Neural cell (in vitro differentiated cells): ENCODE results near the gene CHTF8. TPM values are rescaled to one million over a fixed set of nuclear protein-coding genes. Genes with fewer than 3 reads are reported as not detected.

Experiments
- H2AFZ ChIP-seq: fragments of 200-600, 300-800 bp; sonication (generic), shearing (Covaris generic); 2 replicates; pipeline ENCODE4 v1.6.0; 2014; ENCODE audit warnings: low read depth, mild to moderate bottlenecking, antibody characterized with exemption, low read length, moderate library complexity
- H3F3A ChIP-seq: fragments of 200-600 bp; shearing (Covaris generic); 2 replicates; pipeline ENCODE4 v1.6.1; 2016; ENCODE audit warnings: mild to moderate bottlenecking, moderate library complexity, mixed read lengths, antibody characterized with exemption, low read length; ENCODE audit not compliant: insufficient read depth, poor library complexity, severe bottlenecking
- H3K27ac ChIP-seq: fragments of 200-600, 300-800 bp; sonication (generic), shearing (Covaris generic); 2 replicates; pipeline ENCODE4 v1.5.1; 2014; ENCODE audit warnings: mild to moderate bottlenecking, low read length, moderate library complexity
- H3K27me3 ChIP-seq: fragments of 300-800, 200-600 bp; sonication (generic), shearing (Covaris generic); 2 replicates; pipeline ENCODE4 v1.6.0; 2014; ENCODE audit warnings: mild to moderate bottlenecking, low read depth, low read length, moderate library complexity; ENCODE audit not compliant: insufficient read depth
- H3K36me3 ChIP-seq: fragments of 300-800, 200-600 bp; sonication (generic), shearing (Covaris generic); 2 replicates; pipeline ENCODE4 v1.5.1; 2014; ENCODE audit warnings: mild to moderate bottlenecking, antibody characterized with exemption, low read length, moderate library complexity; ENCODE audit not compliant: insufficient read depth
- H3K4me2 ChIP-seq: fragments of 300-800, 200-600 bp; sonication (generic), shearing (Covaris generic); 2 replicates; pipeline ENCODE4 v1.6.0; 2014; ENCODE audit warnings: mild to moderate bottlenecking, low read length
- H3K4me3 ChIP-seq: fragments of 300-800, 200-600 bp; sonication (generic), shearing (Covaris generic); 2 replicates; pipeline ENCODE4 v1.5.1; 2014; ENCODE audit warnings: mild to moderate bottlenecking, low read length, moderate library complexity
- H3K79me2 ChIP-seq: fragments of 200-600 bp; shearing (Covaris generic); replicated peaks from 2 replicates; pipeline ENCODE4 v1.6.0; 2014; ENCODE audit warnings: mild to moderate bottlenecking, low read length, moderate library complexity; ENCODE audit not compliant: insufficient read depth
- H3K9ac ChIP-seq: fragments of 300-800, 200-600 bp; sonication (generic), shearing (Covaris generic); 2 replicates; pipeline ENCODE4 v1.6.1; 2016; ENCODE audit warnings: mild to moderate bottlenecking, low read length, mixed read lengths
- H3K9me2 ChIP-seq: fragments of 200-600 bp; shearing (Covaris generic); 2 replicates; pipeline ENCODE4 v1.6.1; 2016; ENCODE audit warnings: mild to moderate bottlenecking, low read length, mixed read lengths; ENCODE audit not compliant: insufficient read depth
- H3K9me3 ChIP-seq: fragments of 200-600, 300-800 bp; sonication (generic), shearing (Covaris generic); 2 replicates; pipeline ENCODE4 v1.6.1; 2016; ENCODE audit warnings: mild to moderate bottlenecking, mixed run types, low read length, moderate library complexity, mixed read lengths
- H4K20me1 ChIP-seq: fragments of 200-600 bp; shearing (Covaris generic); 2 replicates; pipeline ENCODE4 v1.6.1; 2016; ENCODE audit warnings: mild to moderate bottlenecking, mixed run types; ENCODE audit not compliant: insufficient read depth
- EP300 ChIP-seq: fragments of 450-650 bp; conservative IDR thresholded peaks from 2 replicates; pipeline ENCODE4 v1.6.1; 2014; ENCODE audit warnings: antibody characterized with exemption, mild to moderate bottlenecking, moderate library complexity; ENCODE audit not compliant: poor library complexity, severe bottlenecking
- EZH2 ChIP-seq: fragments of 200-600, 300-800 bp; shearing (Covaris generic), sonication (generic); IDR thresholded peaks from 2 replicates; pipeline ENCODE4 v1.6.1; 2014; ENCODE audit warnings: antibody characterized with exemption, low read length, borderline replicate concordance, mild to moderate bottlenecking; ENCODE audit not compliant: insufficient read depth, poor library complexity, severe bottlenecking
- MXI1 ChIP-seq: fragments of 450-650 bp; conservative IDR thresholded peaks from 2 replicates; pipeline ENCODE4 v1.6.1; 2014; ENCODE audit warnings: antibody characterized with exemption, mild to moderate bottlenecking; ENCODE audit not compliant: poor library complexity, severe bottlenecking
- POLR2AphosphoS5 ChIP-seq: IDR thresholded peaks from 2 replicates; pipeline ENCODE4 v1.6.1; 2012
- RAD21 ChIP-seq: fragments of 450-650 bp; conservative IDR thresholded peaks from 2 replicates; pipeline ENCODE4 v1.6.1; 2014; ENCODE audit warnings: antibody characterized with exemption, mild to moderate bottlenecking, moderate library complexity
- SMC3 ChIP-seq: fragments of 450-650 bp; conservative IDR thresholded peaks from 2 replicates; pipeline ENCODE4 v1.6.1; 2014; ENCODE audit warnings: antibody characterized with exemption, mild to moderate bottlenecking, moderate library complexity; ENCODE audit not compliant: poor library complexity
- TAF1 ChIP-seq: IDR thresholded peaks from 2 replicates; pipeline ENCODE4 v1.6.1; 2012; ENCODE audit warnings: low read depth
- polyA plus RNA-seq: library from polyadenylated mRNA; depleted of rRNA; stranded (reverse); fragments of >200 nt; gene quantifications from 2 replicates; pipeline ENCODE4 v1.2.3, GENCODE V29; 2014
- TF ChIP-seq, protein P1 (sequence below): fragments of 450-650 bp; IDR thresholded peaks from 2 replicates; pipeline ENCODE4 v1.5.1; 2014; ENCODE audit warnings: antibody characterized with exemption, mild to moderate bottlenecking, moderate library complexity; ENCODE audit not compliant: poor library complexity, severe bottlenecking
- TF ChIP-seq, protein P2 (sequence below): IDR thresholded peaks from 2 replicates; pipeline ENCODE4 v1.6.1; 2012; ENCODE audit warnings: borderline replicate concordance

The CHTF8 gene
- polyA plus RNA-seq, 1 donor from 2014 or later: 109 TPM

DNA sequence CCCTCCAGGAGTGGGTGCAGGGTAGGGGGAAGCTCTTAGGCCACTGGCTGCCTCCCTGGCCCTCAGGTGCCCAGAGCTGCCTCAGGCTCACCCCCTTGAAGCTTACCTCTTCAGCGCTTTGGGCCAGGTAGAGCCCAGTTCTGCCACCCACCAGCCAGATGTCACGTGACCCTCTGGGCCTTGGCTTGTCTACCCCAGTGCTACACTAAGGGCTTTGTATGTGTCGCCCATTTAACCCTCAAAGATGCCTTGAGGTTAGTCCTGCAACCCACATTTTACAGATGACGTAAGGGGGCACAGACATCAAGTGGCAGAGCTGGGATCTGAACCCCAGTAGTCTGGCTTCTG is 23.5 kb downstream of the CHTF8 start:
- Histone ChIP-seq H3K4me3 (peak overlapping the region; percentile 97), H3F3A (peaks cover 3% of the 10 kb centered on the region), H3K27me3 (no peaks in the 10 kb centered on the region), H2AFZ (no peak overlapping the region), H3K27ac (peak overlapping the region; percentile 73), H3K79me2 (peaks cover 45% of the 10 kb centered on the region), H3K36me3 (peaks cover 9% of the 10 kb centered on the region), H3K9ac (peak overlapping the region; percentile 85), H3K4me2 (peak overlapping the region; percentile 81), H3K9me2 (no peaks in the 10 kb centered on the region), H3K9me3 (no peaks in the 10 kb centered on the region), H4K20me1 (no peaks in the 10 kb centered on the region)
- TF ChIP-seq POLR2AphosphoS5 (no peak), MXI1 (no peak), TAF1 (no peak), EZH2 (no peak), SMC3 (no peak), RAD21 (no peak), EP300 (no peak)
- TF ChIP-seq, protein P1, sequence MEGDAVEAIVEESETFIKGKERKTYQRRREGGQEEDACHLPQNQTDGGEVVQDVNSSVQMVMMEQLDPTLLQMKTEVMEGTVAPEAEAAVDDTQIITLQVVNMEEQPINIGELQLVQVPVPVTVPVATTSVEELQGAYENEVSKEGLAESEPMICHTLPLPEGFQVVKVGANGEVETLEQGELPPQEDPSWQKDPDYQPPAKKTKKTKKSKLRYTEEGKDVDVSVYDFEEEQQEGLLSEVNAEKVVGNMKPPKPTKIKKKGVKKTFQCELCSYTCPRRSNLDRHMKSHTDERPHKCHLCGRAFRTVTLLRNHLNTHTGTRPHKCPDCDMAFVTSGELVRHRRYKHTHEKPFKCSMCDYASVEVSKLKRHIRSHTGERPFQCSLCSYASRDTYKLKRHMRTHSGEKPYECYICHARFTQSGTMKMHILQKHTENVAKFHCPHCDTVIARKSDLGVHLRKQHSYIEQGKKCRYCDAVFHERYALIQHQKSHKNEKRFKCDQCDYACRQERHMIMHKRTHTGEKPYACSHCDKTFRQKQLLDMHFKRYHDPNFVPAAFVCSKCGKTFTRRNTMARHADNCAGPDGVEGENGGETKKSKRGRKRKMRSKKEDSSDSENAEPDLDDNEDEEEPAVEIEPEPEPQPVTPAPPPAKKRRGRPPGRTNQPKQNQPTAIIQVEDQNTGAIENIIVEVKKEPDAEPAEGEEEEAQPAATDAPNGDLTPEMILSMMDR: no peak
- TF ChIP-seq, protein P2, sequence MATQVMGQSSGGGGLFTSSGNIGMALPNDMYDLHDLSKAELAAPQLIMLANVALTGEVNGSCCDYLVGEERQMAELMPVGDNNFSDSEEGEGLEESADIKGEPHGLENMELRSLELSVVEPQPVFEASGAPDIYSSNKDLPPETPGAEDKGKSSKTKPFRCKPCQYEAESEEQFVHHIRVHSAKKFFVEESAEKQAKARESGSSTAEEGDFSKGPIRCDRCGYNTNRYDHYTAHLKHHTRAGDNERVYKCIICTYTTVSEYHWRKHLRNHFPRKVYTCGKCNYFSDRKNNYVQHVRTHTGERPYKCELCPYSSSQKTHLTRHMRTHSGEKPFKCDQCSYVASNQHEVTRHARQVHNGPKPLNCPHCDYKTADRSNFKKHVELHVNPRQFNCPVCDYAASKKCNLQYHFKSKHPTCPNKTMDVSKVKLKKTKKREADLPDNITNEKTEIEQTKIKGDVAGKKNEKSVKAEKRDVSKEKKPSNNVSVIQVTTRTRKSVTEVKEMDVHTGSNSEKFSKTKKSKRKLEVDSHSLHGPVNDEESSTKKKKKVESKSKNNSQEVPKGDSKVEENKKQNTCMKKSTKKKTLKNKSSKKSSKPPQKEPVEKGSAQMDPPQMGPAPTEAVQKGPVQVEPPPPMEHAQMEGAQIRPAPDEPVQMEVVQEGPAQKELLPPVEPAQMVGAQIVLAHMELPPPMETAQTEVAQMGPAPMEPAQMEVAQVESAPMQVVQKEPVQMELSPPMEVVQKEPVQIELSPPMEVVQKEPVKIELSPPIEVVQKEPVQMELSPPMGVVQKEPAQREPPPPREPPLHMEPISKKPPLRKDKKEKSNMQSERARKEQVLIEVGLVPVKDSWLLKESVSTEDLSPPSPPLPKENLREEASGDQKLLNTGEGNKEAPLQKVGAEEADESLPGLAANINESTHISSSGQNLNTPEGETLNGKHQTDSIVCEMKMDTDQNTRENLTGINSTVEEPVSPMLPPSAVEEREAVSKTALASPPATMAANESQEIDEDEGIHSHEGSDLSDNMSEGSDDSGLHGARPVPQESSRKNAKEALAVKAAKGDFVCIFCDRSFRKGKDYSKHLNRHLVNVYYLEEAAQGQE: no peak

DNA sequence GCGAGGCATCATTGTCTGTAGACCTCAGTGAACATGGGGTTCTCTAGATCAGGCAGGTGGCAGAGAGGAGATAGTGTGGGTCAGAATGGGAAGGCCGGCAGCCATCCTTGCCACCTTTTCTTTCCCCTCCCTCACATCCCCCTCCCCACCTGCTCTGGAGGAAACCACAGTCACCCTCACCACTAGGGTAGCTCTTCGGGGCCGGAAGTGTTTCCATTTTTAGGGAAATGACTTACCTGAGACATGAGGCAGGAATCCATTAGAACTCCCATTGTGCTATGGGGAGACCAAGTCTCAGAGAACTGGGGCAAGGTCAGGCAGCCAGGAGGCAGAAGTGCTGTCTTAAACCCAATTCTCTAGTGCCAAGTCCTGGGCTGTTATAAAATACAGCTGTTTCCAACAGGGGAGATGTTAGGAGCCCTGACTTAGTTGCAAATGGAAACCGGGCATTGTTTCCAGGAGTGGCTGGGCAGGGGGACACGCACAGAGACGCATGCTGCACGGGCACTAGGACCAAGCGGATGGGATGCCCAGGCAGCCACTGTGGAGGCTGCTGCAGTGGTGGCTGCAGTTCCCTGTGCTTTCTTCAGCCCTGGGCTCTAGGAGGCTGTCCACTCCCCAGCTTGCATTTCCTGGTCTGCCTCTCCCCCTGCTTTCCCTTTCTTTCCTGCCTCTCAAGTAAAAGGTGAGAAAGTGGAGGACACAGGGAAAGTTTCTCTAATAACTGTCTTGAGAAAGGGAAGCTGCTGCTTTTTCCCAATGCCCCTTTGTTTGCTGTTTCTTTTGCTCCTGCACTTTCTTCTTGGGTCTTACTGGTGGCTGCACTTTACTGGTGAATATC is 24.1 kb downstream of the CHTF8 start:
- no peaks in the 10 kb centered on the region for H4K20me1 ChIP-seq
- H3K4me2 ChIP-seq: peak overlapping the region; percentile 81
- H3K4me3 ChIP-seq: peak overlapping the region; percentile 97
- H2AFZ ChIP-seq: no peak overlapping the region
- peak overlapping the region; percentile 73 for H3K27ac ChIP-seq
- H3F3A ChIP-seq: peaks cover 3% of the 10 kb centered on the region
- no peaks in the 10 kb centered on the region for H3K9me3 ChIP-seq
- no peaks in the 10 kb centered on the region for H3K9me2 ChIP-seq
- H3K36me3 ChIP-seq: peaks cover 9% of the 10 kb centered on the region
- peak; percentile 40 for TF ChIP-seq MXI1
- TF ChIP-seq, protein P2: no peak
- peak; percentile 51 for TF ChIP-seq SMC3
- TF ChIP-seq TAF1: no peak
- peak; percentile 37 for TF ChIP-seq RAD21
- no peak for TF ChIP-seq POLR2AphosphoS5
- TF ChIP-seq, protein P1: peak; percentile 37
- no peak for TF ChIP-seq EZH2
- TF ChIP-seq EP300: no peak
- no peaks in the 10 kb centered on the region for H3K27me3 ChIP-seq
- H3K79me2 ChIP-seq: peaks cover 45% of the 10 kb centered on the region
- peak overlapping the region; percentile 85 for H3K9ac ChIP-seq
